PFSK-1 (cell line): ENCODE results near the gene ACE.

Experiments used
- FOXP2 ChIP-seq: optimal IDR thresholded peaks from 2 replicates; pipeline ENCODE3; 2011; ENCODE audit warnings: borderline replicate concordance, control low read depth, inconsistent platforms; ENCODE audit not compliant: insufficient read depth; ENCODE audit errors: extremely low read length, extremely low read depth
- POLR2AphosphoS5 ChIP-seq: IDR thresholded peaks from 2 replicates; pipeline ENCODE4 v1.6.1; 2012; ENCODE audit warnings: low read depth, mild to moderate bottlenecking, control low read depth, low read length, moderate library complexity
- SIN3A ChIP-seq: IDR thresholded peaks from 2 replicates; pipeline ENCODE4 v1.6.1; 2012; ENCODE audit warnings: mild to moderate bottlenecking, low read length, moderate library complexity, borderline replicate concordance; ENCODE audit not compliant: insufficient read depth
- TAF1 ChIP-seq: IDR thresholded peaks from 2 replicates; pipeline ENCODE4 v1.6.1; 2012; ENCODE audit warnings: low read length, control low read depth, borderline replicate concordance; ENCODE audit not compliant: insufficient read depth
- TF ChIP-seq, protein P1 (sequence below), 2 experiments: IDR thresholded peaks; 2 replicates each; pipeline versions ENCODE4 v1.6.1 to v1.8.0; 2011 to 2012; ENCODE audit warnings: low read depth in 2 of 2, low read length in 2 of 2, control low read depth in 1 of 2, inconsistent platforms in 1 of 2, mild to moderate bottlenecking in 1 of 2, moderate library complexity in 1 of 2; ENCODE audit not compliant: insufficient read depth in 1 of 2

DNA sequence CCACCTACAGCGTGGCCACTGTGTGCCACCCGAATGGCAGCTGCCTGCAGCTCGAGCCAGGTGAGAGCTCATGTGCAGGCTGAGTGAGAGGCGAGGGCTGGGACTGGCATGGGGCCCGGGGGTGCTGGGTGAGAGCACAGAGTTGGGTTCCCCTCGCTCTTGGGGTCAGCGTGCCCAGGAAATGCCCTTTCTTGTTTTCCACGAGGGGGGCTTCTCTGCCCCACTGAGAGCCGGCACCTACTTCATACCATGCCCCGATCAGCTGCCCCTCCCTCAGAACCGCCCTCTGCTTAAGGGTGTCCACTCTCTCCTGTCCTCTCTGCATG lies 10.1 kb downstream of the ACE start:
- TF ChIP-seq POLR2AphosphoS5: no peak
- TF ChIP-seq, protein P1, sequence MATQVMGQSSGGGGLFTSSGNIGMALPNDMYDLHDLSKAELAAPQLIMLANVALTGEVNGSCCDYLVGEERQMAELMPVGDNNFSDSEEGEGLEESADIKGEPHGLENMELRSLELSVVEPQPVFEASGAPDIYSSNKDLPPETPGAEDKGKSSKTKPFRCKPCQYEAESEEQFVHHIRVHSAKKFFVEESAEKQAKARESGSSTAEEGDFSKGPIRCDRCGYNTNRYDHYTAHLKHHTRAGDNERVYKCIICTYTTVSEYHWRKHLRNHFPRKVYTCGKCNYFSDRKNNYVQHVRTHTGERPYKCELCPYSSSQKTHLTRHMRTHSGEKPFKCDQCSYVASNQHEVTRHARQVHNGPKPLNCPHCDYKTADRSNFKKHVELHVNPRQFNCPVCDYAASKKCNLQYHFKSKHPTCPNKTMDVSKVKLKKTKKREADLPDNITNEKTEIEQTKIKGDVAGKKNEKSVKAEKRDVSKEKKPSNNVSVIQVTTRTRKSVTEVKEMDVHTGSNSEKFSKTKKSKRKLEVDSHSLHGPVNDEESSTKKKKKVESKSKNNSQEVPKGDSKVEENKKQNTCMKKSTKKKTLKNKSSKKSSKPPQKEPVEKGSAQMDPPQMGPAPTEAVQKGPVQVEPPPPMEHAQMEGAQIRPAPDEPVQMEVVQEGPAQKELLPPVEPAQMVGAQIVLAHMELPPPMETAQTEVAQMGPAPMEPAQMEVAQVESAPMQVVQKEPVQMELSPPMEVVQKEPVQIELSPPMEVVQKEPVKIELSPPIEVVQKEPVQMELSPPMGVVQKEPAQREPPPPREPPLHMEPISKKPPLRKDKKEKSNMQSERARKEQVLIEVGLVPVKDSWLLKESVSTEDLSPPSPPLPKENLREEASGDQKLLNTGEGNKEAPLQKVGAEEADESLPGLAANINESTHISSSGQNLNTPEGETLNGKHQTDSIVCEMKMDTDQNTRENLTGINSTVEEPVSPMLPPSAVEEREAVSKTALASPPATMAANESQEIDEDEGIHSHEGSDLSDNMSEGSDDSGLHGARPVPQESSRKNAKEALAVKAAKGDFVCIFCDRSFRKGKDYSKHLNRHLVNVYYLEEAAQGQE (IDR thresholded peaks at IDR 0.05; ENCODE audit: insufficient read depth in 1 of 2, low read depth in 2 of 2, low read length in 2 of 2): no peak
- no peak for TF ChIP-seq SIN3A
- TF ChIP-seq TAF1: no peak
- TF ChIP-seq FOXP2: no peak
